HG03558 (cell line): ENCODE measurements around the gene KIF26A.

Source experiments
- ATAC-seq: cut with Tn5 transposase; IDR thresholded peaks from one replicate; pipeline ENCODE4 v1.9.1; 2021; ENCODE audit warnings: moderate number of reproducible peaks; ENCODE audit not compliant: unreplicated experiment; ENCODE audit errors: extremely low read depth

The KIF26A gene

DNA sequence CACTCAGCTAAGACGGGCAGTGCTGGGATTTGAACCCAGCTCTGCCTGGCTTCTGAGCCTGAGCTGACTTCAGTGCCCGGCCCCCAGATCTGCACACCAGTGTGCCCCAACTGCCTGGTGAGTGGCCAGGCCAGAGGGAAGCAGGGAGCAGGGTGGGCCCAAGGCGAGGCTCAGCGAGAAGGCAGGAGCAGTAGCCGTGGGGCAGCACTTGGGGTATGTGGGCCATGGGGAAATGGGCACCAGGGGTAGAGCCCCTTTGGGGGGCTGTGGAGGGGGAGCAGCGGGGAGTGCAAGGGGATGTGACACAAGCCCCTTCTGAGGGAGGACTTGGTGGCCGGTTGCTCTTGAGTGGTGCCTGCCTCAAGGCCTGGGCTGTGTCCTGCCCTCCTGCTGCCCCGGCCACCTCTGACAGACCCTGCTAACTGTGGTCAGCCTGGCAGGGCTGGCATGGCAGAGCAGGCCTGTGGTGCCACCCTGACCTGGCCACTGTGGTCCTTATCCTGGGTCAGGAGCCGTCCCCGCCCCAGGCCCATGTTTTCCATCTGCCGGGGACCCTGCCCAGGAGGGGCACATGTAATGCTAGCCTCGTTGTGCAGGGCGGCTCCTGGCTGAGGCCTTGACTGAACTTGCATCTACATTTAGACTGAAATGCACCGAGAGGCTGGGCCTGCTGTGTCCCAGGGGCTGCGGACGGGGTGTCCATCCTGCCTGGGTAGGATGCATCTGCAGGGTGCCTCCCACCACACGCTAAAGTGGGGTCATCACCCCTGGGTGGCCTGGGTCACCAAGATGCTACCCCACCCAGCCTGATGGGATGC is 90.5 kb downstream of the KIF26A start:
- ATAC-seq = no peak

DNA sequence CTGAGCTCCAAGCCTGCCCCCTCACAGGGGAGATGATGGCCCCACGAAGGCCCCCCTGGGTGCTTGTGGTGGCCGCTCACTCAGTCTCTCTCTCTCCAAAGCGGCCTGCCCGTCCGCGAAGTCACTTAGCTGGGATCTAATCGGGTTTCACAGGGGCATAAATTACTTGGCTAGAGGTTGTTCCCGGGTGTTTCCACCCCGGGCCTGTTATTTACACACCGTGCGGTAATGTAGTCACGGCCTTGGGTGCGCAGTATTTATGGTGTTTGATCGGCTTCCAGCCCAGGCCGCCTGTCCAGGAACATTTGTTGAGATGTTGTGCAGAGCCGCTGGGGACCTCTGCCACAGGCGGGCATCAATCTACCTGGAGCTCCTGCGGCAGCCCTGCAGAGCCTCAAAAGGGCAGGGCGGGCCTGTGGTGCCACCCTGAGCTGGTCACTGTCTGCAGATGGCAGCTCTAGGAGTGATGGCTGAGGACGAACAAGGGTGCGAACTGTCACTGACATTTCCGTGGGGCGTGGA is 91.2 kb downstream of the KIF26A start:
- ATAC-seq = no peak

GRCh38 chr14:104230119-104230815 is 91.9 kb downstream of the KIF26A start:
- no peak for ATAC-seq
